Skeletal muscle cell (primary cell): ENCODE measurements around the gene REL.
"Not testable (repeated sequence)": the region's sequence is repeated elsewhere in the genome, so short reads cannot be mapped to it uniquely, and the experiment has no call there.

ENCODE experiments used
- DNase-seq: peaks from one replicate; pipeline ENCODE4 v3.0.0-alpha.2; 2010; ENCODE audit warnings: low read depth
- H3K4me3 ChIP-seq: 2 replicates; pipeline ENCODE4 v1.5.1; 2011; ENCODE audit warnings: low read depth, mild to moderate bottlenecking, control low read depth, low read length, moderate library complexity

REL gene

DNA sequence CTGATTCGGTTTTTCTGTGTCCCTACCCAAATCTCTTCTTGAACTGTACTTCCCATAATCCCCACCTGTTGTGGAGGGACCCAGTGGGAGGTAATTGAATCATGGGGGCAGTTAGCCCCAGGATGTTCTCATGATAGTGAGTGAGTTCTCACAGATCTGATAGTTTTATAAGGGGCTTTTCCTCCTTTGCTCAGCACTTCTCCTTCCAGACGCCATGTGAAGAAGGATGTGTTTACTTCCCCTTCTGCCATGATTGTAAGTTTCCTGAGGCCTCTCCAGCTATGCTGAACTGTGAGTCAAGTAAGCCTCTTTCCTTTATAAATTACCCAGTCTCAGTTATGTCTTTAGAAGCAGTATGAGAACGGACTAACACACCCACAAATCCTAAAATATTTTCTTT, 16.0 kb upstream of the REL start:
- not testable (repeated sequence) for H3K4me3 ChIP-seq, DNase-seq

DNA sequence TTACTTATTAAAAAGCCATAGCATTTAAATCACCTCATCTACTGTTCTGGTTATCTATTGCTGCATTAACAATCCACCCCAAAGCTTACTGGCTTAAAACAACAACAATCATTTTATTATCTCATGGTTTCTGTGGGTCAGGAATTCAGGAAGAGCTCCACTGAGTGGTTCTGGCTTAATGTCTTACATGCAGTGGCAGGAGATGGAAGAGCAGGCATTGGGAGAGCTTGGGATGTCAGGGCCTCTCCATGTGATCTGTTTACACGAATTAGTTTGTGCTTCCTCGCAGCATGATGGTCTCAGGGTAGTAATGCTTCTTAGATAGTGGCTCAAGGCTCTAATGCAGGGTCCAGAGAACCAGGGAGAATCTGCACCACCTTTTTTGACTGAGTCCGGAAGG, 14.4 kb upstream of the REL start:
- H3K4me3 ChIP-seq, result no peak overlapping the region
- no peak for DNase-seq

DNA sequence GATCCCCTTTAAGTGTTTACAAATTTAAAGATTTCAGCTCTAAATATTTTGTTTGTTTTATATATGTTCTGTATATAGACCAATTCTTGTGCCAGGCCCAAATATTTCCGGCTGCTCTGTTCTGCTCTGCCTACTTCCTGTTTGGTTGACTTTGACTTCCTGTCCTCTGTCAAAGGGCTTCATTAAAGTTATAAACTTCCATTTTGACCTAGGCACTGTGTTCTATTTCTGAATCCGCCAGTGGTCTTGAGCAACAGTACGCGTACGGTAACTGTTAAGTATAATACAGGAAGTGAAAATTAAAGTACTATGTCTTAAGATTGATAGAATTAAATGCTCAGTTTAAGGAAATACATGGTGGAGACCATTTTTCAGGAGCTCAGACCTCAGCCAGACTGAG, 13.5 kb upstream of the REL start:
- DNase-seq, result no peak
- no peak overlapping the region for H3K4me3 ChIP-seq

DNA sequence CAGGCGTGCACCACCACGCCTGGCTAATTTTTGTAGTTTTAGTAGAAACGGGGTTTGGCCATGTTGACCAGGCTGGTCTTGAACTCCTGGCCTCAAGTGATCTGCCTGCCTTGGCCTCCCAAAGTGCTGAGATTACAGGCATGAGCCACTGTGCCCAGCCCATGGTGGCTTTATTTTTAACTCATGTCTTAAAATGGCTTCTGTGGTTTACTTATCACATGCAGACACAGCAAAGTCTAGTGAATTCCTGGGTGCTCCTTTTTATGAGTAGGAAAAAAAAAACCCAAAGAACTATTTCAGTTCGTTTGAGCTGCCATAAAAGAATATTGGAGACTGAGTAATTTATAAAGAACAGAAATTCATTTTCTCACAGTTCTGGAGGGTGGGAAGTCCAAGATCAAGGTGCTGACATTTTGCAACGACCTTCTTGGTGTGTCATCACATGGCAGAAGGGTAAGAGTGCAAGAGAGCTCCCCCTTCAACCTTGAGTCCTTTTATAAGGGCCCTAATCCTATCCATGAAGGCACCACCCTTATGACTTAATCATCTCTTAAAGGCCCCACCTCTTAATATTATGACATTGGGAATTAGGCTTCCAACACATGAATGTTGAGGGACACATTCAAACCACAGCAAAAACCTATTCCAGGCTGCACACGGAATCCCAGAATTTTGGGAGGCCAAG, 12.6 kb upstream of the REL start:
- no peak overlapping the region for H3K4me3 ChIP-seq
- no peak for DNase-seq

DNA sequence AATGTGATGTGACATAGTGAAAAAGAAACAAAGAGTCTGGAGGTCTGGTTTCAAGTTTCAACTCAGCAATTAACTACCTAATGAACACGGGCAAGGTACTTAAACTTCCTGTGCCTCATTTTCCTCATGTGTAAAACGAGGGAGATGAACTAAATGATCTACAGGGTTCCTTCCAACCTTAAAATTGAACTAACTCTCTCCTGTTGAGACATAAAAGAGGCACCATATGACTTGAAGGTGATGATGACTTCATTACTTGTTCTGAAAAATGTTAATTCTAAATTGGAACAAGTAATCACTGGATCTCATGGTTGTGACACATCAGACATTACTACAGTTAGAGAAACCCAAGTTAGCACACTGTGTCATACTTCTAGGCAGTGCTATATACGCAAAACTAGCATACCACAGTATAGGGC, 8.9 kb upstream of the REL start:
- DNase-seq, result no peak
- no peak overlapping the region for H3K4me3 ChIP-seq

DNA sequence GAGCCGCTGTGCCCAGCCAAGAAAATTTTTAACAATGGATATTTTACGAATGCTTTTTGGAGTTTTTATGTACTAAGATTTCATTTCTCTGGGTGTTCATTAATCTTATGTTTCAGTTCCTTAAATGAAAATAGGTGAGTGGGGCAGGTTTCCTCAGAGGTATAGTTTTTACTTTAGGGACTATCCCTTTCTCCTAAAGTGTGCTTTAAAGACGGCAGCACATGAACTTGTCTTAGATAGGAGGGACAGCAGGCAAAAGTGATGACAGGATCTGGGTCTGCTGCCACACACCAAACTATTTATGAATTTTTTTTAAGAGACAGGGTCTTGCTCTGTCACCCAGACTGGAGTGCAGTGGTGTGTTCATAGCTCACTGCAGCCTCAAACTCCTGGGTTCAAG, 8.0 kb upstream of the REL start:
- DNase-seq, result no peak
- no peak overlapping the region for H3K4me3 ChIP-seq

DNA sequence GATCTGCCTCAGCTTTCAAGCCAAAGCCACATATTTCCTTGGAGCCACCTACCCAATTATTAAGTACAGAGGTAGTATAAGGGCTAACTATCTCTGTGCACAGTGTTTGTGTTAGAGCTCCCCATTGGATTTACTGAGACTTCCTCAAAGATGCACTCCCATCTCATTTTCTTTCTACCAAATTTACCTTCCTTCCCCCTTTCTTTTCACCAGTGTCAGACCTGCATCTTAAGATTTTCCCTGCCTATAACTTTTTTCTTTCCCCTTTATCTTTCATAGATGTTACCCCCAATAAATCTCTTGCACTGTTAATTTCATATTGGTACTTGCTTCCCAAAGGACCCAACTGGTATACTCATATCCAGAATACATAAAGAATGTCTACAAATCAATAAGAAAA, 5.9 kb upstream of the REL start:
- no peak for DNase-seq
- H3K4me3 ChIP-seq, result no peak overlapping the region

DNA sequence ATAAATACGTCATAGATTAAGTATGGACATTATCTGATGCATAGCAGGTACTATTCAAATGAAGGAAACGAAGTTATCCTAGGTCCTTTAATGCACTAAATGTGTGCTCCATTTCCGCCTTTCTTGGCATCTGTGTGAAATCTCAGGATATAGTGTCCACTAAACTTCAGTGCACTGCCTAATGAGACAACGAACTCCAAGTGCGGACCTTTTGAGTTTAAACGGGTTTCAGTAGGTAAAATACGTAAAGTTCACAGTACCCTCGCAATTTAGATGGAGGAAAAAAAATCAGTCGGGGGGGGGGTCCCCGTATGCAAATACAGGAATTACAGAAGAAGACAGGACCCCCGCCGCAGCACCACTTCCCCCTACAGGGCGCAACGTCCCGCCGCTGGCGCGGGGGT, 729 bp upstream of the REL start:
- DNase-seq, result no peak

DNA sequence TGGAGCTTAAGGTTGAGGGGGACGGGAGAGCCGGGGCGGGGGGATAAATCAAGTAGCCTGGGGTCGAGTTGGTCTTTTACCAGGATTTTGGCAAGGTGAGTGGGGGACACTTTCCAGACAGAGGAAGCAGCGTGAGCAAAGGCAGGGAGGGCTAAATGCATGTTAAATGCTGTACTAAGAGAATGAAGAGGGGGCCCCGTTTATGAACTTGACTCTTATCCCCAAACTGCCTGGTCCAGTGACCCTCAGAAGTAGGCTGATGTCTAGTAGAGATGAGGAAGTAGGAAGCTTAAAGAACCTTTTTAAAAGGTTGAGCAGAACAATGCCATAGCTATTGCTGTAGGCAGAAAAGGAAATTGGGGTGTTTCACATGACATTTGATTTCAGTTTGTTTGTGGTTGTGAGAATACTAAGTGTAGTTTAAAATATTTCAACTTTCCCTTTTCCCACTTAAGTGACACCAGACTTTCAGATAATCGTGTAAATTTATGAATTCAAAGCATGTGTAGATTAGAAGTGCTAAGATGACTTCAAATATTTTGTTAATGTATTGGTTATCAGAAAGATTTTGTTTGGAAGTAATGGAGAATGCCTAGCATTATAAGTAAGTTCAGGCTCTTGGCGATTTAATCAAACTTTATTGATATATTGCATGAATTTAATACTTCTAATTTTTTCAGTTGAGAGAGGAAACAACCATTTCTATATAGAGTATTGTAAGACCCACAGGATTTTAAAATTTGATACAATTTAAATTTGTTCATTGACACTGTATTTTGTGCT, 1.8 kb downstream of the REL start:
- DNase-seq, result no peak
- peak overlapping the region; percentile 83 for H3K4me3 ChIP-seq

More for the DNA sequence above, 729 bp upstream of the REL start:
- H3K4me3 ChIP-seq, result peak overlapping the region; percentile 83

DNA sequence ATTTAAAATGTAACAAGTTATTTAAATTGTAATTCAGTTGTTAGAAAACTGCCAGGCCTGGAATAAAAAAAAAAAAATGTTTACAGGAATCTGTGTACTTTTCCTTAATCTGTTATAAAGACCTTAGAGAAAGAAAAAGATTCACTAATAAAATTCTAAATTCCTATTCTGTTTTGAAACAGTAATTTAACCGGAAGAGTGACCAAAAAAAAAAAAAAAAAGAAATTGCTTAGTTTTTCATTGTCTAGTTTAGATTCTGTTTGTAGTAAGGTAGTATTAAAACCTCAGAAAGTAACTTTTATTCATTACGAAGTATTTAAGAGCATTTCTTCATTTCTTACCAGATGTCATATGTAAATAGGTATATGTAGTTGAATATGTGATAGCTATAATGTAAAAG, 2.5 kb downstream of the REL start:
- no peak overlapping the region for H3K4me3 ChIP-seq
- DNase-seq, result no peak

DNA sequence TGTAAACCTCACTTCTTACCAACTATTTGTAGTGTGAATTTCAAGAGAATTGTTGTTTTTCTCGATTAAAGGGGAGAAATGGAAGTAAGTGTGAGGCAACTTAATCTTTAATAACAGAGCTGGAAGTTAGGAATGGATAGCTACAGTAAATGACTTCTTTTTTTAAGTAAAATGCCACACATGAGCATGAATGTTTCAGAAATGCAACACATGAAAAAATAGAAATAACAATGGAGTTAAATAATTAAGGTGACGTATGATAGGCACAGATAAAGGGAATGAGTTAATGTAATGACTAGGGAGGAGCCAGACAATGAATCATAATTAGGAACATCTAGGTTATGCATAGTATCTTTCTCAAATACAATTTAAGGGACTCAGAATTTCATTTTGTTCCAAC, 3.4 kb downstream of the REL start:
- no peak overlapping the region for H3K4me3 ChIP-seq
- DNase-seq, result no peak

DNA sequence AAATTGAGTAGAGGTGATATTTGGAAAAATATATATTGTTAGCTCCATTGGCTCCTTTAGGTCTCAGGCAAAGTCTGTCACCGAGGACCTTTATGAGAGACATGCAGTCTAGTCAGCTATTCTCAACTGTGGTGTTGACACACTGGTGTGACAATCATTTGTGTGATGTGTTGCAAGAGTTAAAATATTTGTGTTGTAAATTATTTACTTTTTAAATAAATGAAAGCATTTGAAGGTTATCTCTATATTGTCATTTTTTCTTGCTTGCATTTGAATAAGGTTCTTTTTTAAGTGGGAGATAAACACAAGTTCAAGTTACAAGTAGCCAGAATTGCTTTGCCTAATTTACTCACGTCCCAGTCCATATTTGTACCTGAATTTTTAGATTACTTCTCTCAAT, 4.3 kb downstream of the REL start:
- H3K4me3 ChIP-seq, result no peak overlapping the region
- DNase-seq, result no peak

DNA sequence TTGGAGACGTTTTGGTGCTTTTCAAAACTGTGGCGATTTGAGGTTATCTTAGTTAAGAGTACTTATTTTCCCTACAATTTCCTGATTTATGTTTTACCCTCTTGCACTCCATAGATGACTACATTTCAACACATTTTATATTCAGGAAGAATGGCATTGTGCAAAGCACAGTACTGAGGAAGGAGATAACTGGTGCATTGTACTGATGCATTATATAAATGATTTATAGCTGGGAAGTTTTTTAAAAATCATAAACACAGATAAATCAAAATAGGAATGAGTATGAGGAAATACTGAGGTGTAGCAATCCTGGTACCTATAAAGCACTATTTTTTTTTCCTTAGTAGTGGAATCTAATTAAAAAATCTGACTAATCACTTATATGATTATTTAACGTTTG, 5.6 kb downstream of the REL start:
- no peak overlapping the region for H3K4me3 ChIP-seq
- no peak for DNase-seq

DNA sequence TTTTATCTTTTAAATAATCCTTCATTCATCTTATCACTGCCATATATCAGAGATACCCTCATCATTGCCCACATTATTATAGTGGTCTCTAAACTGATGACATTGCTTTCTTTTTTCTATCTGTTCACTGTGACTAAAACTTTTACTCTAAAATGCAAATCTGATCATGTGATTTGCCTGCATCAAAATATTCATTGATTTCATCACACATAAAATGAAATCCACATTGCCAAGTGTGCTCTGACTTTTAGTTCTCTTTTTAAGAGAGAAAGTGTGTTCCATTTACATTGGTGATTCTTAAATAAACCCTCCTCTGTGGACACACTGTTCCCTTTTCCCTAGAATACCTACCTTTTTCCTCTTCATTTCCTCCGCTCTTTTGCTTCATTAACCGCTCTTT, 7.5 kb downstream of the REL start:
- DNase-seq, result no peak
- H3K4me3 ChIP-seq, result no peak overlapping the region

DNA sequence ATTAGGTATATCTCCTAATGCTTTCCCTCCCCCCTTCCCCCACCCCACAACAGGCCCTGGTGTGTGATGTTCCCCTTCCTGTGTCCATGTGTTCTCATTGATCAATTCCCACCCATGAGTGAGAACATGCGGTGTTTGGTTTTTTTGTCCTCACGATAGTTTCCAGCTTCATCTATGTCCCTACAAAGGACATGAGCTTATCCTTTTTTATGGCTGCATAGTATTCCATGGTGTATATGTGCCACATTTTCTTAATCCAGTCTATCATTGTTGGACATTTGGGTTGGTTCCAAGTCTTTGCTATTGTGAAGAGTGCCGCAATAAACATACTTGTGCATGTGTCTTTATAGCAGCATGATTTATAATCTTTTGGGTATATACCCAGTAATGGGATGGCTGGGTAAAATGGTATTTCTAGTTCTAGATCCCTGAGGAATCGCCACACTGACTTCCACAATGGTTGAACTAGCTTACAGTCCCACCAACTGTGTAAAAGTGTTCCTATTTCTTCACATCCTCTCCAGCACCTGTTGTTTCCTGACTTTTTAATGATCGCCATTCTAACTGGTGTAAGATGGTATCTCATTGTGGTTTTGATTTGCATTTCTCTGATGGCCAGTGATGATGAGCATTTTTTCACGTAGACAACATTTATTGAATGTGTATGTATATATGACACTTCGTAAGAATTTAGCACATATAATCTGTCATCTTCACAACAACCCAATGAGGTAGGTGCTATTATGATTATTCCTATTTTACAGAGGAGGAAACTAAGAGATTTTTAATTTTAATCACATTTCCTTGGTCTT, 8.4 kb downstream of the REL start:
- DNase-seq, H3K4me3 ChIP-seq: not testable (repeated sequence)

DNA sequence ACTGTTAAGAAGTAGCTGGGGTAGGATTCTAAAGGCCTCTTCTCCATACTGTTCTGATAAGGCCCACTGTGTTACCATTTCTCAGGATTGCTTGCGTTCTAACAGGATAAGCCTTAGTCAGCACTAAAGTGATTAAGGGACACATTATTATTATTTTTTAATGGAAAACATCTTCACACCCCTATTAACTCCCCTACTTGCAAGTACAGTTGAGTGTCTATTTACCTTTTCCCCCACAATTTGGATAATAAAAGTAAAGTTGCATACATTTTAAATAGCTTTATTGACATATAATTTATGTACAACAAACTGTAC, 9.0 kb downstream of the REL start:
- no peak overlapping the region for H3K4me3 ChIP-seq
- no peak for DNase-seq

DNA sequence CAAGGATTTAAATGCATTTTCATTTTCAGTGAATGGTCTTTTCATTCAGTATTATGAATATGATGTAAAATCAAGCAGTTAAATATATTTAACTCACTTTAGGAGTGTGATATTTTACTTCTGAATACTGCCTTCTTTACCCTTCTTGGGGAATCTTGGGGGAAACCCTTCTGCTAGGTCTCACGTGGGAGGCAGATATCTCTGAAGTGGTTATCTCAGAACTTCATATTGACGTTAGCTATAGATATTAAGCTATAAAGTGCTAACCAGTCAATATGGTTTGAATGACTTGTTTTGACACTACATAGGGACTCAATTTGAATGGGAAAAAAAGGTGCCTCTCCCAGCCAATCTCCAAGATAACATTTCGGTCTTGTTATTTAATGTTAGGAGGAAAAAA, 9.8 kb downstream of the REL start:
- DNase-seq, result no peak
- H3K4me3 ChIP-seq, result no peak overlapping the region

DNA sequence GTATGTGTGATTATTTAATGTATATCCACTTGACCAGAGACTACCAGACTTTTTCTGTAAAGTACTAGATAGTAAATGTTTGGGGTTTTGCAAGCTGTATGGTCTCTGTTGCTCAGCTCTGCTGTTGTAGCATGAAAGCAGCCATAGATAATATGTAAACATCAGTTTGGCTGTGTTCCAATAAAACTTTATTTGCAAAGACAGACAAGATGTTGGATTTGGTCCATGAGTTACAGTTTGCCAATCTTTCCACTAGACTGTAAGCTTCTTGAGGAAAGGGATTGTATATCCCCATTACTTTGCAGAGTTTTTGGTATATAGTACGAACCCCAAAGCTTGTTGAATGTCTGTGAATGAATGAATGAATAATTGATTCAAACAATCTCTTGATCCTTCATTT, 17.2 kb downstream of the REL start:
- no peak overlapping the region for H3K4me3 ChIP-seq

DNA sequence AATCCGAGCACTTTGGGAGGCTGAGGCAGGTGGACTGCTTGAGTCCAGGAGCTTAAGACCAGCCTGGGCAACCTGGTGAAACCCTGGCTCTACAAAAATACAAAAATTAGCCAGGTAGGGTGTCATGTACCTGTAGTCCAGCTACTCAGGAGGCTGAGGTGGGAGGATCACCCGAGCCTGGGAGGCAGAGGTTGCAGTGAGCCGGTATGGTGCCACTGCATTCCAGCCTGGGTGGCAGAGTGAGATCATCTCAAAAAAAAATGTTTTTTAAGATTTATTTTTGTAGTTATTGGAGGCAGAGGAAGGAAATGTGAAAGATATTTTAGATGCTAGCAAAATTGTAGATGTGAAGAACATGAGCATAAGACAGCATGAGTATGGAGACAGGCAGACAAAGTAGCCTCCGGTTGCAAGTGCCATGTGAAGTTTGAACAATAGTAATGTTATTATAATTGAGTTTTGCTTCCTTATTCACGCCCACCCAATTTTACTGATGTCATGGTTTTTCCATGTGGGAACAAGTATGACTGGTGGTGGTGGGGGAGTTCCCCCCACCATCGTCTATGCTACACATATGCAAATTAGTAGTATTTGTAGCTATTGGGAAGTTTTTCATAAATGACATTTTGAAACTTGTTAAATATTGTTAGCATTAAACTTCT, 18.0 kb downstream of the REL start:
- no peak overlapping the region for H3K4me3 ChIP-seq
- no peak for DNase-seq

More for the DNA sequence above, 17.2 kb downstream of the REL start:
- DNase-seq, result no peak

DNA sequence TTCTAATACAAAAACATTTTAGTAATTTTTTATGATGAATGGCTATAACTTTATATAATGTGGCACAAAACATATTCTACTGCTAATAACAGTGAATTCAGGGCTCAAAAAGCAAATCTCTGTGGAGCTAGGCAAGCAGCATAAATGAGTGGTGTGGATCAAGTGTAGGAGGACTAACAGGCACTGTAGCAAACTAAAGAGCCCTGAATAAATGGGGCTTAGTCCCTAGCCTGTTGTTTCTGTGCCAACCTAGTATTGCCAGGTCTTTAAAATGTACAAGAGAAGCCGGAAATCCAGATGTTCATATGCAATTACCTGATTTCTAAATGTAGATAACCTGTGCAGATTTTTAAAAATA, 18.5 kb downstream of the REL start:
- no peak overlapping the region for H3K4me3 ChIP-seq
- no peak for DNase-seq
